Colonic mucosa (tissue), 4 donors: ENCODE results near the gene ANKRD6. TPM values are rescaled to one million over a fixed set of nuclear protein-coding genes. Genes with fewer than 3 reads are reported as not detected.

Experiments
- DNase-seq: peaks from one replicate; pipeline ENCODE4 v3.0.0-alpha.2; 2020
- H3K27ac ChIP-seq: fragments of 200-600 bp; one replicate; pipeline ENCODE4 v1.8.0; 2021
- H3K27me3 ChIP-seq: fragments of 200-600 bp; one replicate; pipeline ENCODE4 v1.8.0; 2021
- H3K36me3 ChIP-seq: fragments of 200-600 bp; one replicate; pipeline ENCODE4 v1.8.0; 2021
- H3K4me1 ChIP-seq: fragments of 200-600 bp; one replicate; pipeline ENCODE4 v1.8.0; 2021; ENCODE audit warnings: mild to moderate bottlenecking
- H3K4me3 ChIP-seq: fragments of 200-600 bp; one replicate; pipeline ENCODE4 v1.8.0; 2021
- H3K9ac ChIP-seq, 2 donors: one replicate each; pipeline ENCODE4 v1.7.0; 2013; ENCODE audit warnings: control low read depth in 2 of 2, low read depth in 2 of 2, low read length in 2 of 2
- H3K9me3 ChIP-seq: fragments of 200-600 bp; one replicate; pipeline ENCODE4 v1.8.0; 2021
- intact Hi-C: fragments of 100-400 bp; cut with DNase I; formaldehyde crosslinking; loops from one replicate; pipeline ENCODE4 v1.14.1; 2022
- total RNA-seq, 2 donors: library from RNA; stranded (reverse); fragmentation: NEBNext Ultra II Directional in 1 of 2; extraction: Animal tissue kit (Norgen Biotek cat#: 25700) in 1 of 2; gene quantifications; one replicate each; pipeline ENCODE4 v1.2.1, GENCODE V29; 2021
- TF ChIP-seq, protein P1 (sequence below): fragments of 200-600 bp; IDR thresholded peaks from one replicate; pipeline ENCODE4 v1.8.0; 2022; ENCODE audit warnings: antibody characterized with exemption, mild to moderate bottlenecking
- donor health status: healthy.
- donor health status: DM: no; HTN: no; CAD: no.
- donor health status: DM: no; HTN: no; CAD: no.

The ANKRD6 gene
- total RNA-seq, 2 donors from 2014 or later = 1.6 to 3.1 TPM

DNA sequence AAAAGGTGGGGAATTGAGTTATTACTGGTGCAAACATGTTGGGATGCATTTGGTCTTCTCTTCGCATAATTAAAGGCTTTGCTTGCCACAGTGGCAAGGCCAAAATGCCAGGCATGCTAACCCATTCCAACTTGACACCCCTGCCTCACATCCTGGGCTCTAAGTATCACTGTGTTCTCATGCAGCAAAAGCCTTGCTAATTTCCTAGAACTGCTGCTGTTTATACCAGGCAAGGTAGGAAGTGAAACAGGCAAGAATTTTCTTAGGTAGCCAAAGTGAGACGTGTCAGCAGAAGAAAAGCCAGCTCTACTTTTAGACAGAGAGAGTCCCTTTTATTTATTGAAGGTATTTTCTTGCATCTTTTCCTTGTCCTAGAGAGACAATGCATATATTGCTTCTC is 164.4 kb downstream of the ANKRD6 start:
- Histone ChIP-seq H3K27ac (no peak overlapping the region), H3K36me3 (no peaks in the 10 kb centered on the region), H3K27me3 (no peaks in the 10 kb centered on the region), H3K9ac (no peak overlapping the region), H3K9me3 (no peaks in the 10 kb centered on the region), H3K4me3 (no peak overlapping the region), H3K4me1 (no peaks in the 10 kb centered on the region)
- intact Hi-C loops = no loop called here
- no peak for DNase-seq
- TF ChIP-seq, protein P1, sequence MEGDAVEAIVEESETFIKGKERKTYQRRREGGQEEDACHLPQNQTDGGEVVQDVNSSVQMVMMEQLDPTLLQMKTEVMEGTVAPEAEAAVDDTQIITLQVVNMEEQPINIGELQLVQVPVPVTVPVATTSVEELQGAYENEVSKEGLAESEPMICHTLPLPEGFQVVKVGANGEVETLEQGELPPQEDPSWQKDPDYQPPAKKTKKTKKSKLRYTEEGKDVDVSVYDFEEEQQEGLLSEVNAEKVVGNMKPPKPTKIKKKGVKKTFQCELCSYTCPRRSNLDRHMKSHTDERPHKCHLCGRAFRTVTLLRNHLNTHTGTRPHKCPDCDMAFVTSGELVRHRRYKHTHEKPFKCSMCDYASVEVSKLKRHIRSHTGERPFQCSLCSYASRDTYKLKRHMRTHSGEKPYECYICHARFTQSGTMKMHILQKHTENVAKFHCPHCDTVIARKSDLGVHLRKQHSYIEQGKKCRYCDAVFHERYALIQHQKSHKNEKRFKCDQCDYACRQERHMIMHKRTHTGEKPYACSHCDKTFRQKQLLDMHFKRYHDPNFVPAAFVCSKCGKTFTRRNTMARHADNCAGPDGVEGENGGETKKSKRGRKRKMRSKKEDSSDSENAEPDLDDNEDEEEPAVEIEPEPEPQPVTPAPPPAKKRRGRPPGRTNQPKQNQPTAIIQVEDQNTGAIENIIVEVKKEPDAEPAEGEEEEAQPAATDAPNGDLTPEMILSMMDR = no peak

DNA sequence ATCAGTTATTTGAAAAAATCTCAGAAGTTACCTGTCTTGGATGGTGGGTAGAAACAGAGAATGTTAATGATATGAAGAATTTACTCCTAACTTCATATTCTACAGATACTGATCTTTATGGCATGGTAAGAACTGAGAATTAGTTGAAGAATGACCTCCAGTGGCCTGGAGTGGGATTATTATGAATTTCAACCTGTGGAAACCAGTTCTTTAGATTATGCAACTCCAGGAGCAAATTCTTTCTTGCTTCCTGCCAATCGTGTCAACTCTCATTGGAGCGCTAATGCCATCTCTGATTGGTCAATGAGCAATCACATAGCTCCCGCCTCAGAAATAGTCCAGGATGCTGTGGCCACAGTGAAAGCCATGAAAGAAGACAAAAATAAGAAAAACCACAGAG is 165.0 kb downstream of the ANKRD6 start:
- intact Hi-C loops = no loop called here
- Histone ChIP-seq H3K27ac (no peak overlapping the region), H3K36me3 (no peaks in the 10 kb centered on the region), H3K4me1 (no peaks in the 10 kb centered on the region), H3K4me3 (no peak overlapping the region), H3K9me3 (no peaks in the 10 kb centered on the region), H3K9ac (no peak overlapping the region), H3K27me3 (no peaks in the 10 kb centered on the region)
- DNase-seq = no peak
- TF ChIP-seq, protein P1 = no peak

DNA sequence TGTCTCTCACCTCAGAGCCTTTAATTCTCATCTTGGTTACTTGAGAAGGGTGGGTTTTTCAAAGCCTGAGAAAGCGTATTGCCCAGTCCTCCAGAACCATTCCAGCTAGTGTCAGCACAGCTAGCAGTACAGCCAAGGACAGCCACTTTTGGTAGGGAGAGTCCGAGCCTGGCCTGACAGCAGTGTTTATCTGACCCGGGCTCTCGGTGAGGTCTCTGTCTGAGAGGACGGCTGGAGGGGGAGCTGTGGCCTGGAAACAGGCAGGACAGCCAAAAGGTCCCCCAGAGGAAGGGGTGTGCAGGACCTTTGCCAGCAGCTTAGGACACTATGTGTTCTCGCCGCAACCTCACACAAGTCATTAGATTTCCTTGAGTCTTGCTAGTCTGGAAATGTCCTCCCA is 166.8 kb downstream of the ANKRD6 start:
- Histone ChIP-seq H3K9ac (no peak overlapping the region), H3K36me3 (no peaks in the 10 kb centered on the region), H3K27me3 (no peaks in the 10 kb centered on the region), H3K4me1 (no peaks in the 10 kb centered on the region), H3K9me3 (no peaks in the 10 kb centered on the region), H3K27ac (no peak overlapping the region), H3K4me3 (no peak overlapping the region)
- TF ChIP-seq, protein P1 = no peak
- intact Hi-C loops = no loop called here
- no peak for DNase-seq

DNA sequence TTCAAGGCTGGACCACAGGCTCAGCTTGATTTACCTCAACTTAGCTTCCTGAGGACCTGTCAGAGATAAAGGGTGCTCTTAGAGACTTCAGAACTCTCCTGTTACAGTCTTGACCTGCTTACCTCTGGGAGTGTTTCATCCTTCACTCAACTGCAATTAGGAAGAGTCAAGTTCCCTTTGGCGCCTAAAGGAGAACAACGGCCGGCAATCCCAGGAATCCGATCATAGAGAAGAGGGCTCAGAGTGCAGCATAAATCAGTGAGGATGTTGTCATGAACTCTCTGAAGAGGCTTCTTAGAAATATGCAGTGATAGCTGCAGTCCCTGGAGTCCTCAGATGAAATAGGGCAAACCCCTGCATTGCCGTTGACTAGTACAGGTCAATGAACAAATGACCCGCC is 169.2 kb downstream of the ANKRD6 start:
- Histone ChIP-seq H3K9ac (no peak overlapping the region), H3K27me3 (no peaks in the 10 kb centered on the region), H3K9me3 (no peaks in the 10 kb centered on the region), H3K4me3 (no peak overlapping the region), H3K27ac (no peak overlapping the region), H3K4me1 (no peaks in the 10 kb centered on the region), H3K36me3 (no peaks in the 10 kb centered on the region)
- TF ChIP-seq, protein P1 = no peak
- DNase-seq = no peak
- intact Hi-C loops = no loop called here

DNA sequence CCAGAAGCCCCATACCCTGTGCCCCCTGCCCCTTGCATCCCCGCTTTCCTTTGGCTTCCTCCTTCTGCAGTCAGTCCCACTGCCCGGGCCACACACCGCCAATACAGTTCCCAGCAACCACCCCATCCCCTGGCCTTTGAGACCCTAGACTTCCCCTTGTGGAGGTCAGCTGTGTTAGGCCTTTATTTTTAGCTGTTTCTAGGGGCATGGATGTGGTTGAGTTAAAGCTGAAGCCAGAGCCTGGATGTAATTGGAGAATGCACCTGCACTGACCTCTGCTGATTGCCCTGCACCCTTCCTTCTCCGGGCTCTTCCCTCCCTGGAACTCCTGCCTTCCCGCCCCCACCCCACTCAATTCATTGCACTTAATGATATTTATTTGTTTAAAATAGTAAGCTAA is 171.7 kb downstream of the ANKRD6 start:
- DNase-seq = no peak
- H3K27me3 ChIP-seq = no peaks in the 10 kb centered on the region
- H3K4me3 ChIP-seq = no peak overlapping the region
- H3K9me3 ChIP-seq = no peaks in the 10 kb centered on the region
- H3K36me3 ChIP-seq = no peaks in the 10 kb centered on the region
- TF ChIP-seq, protein P1 = no peak
- H3K4me1 ChIP-seq = no peaks in the 10 kb centered on the region
- H3K9ac ChIP-seq = no peak overlapping the region
- H3K27ac ChIP-seq = no peak overlapping the region
- intact Hi-C loops = no loop called here

DNA sequence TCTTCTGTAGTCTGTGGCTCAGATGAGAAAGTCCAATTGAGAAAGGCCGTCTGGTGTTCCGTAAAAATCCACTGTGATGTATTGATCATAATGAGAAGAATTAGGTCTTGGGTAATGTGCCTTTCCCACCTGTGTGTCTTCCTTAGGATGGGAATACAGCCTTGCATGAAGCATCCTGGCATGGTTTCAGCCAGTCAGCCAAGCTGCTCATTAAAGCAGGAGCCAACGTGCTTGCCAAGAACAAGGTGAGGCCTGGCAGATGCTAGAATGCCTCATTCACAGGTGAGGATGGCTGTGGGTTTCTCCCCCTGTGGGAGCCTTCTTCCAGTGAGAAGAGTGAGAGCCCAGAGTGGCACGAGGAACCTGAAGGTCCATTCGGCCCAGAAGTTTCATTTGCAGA is 172.9 kb downstream of the ANKRD6 start:
- Histone ChIP-seq H3K9ac (no peak overlapping the region), H3K4me3 (no peak overlapping the region), H3K27ac (no peak overlapping the region), H3K36me3 (no peaks in the 10 kb centered on the region), H3K4me1 (no peaks in the 10 kb centered on the region), H3K9me3 (no peaks in the 10 kb centered on the region), H3K27me3 (no peaks in the 10 kb centered on the region)
- TF ChIP-seq, protein P1 = no peak
- DNase-seq = no peak
- intact Hi-C loops = no loop called here
